ENCODE data around the gene CPZ.
A peak's percentile ranks its signal among the peaks of the same experiment; 100 is the strongest.

The CPZ gene

DNA sequence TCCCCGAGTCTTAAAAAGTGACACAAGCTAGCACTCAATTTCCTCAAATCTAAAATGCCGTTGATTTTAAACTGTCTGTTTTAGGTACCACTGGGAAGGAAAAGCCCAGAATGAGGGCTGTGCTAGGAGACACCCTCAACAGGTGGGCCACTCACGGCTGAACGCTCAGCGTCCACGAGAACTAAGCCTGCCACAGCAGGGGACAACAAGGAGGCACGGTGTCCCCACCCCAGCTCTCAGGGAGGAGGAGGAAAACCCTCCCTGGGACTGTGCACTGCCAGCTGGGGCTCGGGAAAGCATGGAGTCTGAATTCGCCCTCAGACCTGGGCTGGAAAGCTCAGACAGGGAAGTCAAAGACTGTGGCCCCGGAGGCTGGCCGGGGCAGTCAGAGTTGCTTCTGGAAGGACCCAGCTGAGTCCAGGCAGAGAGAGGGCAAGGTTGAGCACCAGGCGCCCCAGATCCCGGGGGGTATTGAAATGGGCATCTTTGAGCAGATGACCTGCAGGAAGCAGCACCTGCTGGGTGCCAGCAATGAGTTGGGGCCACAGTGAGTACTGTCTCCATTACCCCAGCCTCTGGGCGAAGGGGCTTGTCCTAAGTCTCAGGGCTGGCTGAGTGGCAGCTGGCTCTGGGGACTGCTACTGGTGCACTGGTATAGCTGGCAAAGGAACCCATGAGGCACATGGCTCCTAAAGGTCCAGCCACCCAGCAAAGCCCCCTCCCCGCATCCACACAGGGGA, 769 bp upstream of the CPZ start:
- no peaks in the 10 kb centered on the region for H3K27me3 ChIP-seq (ENCODE audit: insufficient read depth, low read length)
- no CpG with 5 or more reads among the region's 15 CpGs for WGBS (ENCODE audit: extremely low coverage, insufficient coverage, insufficient read length)
- no peak overlapping the region for H3K14ac ChIP-seq (ENCODE audit: low read length)
- H3K23ac ChIP-seq (ENCODE audit: low read length) = no peak overlapping the region
- H2BK5ac ChIP-seq (ENCODE audit: low read depth, low read length, poor library complexity) = no peak overlapping the region
- no peak overlapping the region for H3K27ac ChIP-seq (ENCODE audit: low read depth, low read length)
- H2AFZ ChIP-seq (ENCODE audit: insufficient read depth, low read length, poor library complexity) = no peak overlapping the region
- peaks cover 8% of the 10 kb centered on the region for H3K79me2 ChIP-seq (ENCODE audit: control insufficient read depth, insufficient read depth, low read length, poor library complexity)
- H4K8ac ChIP-seq (ENCODE audit: low read depth, low read length) = no peak overlapping the region
- H3K4me3 ChIP-seq (ENCODE audit: low read depth, low read length) = no peak overlapping the region
- H3K9me3 ChIP-seq (ENCODE audit: insufficient read depth, low read depth, low read length) = no peaks in the 10 kb centered on the region
- peaks cover 19 to 35% of the 10 kb centered on the region in 2 experiments for H3K4me1 ChIP-seq (ENCODE audit: control insufficient read depth in 1 of 2, insufficient read depth in 2 of 2, low read length in 2 of 2)
- no peak overlapping the region for H4K91ac ChIP-seq (ENCODE audit: low read depth, low read length)
- no peak overlapping the region for H2BK120ac ChIP-seq (ENCODE audit: insufficient read depth, low read length, poor library complexity)
- peak overlapping the region; percentile 59 for H2AK5ac ChIP-seq (ENCODE audit: low read length)
- peak overlapping the region; percentile 2 for H2BK12ac ChIP-seq (ENCODE audit: low read length)
- no peak for DNase-seq
- peaks cover 26% of the 10 kb centered on the region for H3K79me1 ChIP-seq (ENCODE audit: low read length)
- H3K18ac ChIP-seq (ENCODE audit: low read length) = peak overlapping the region; percentile 2
- H3K36me3 ChIP-seq (ENCODE audit: control insufficient read depth in 1 of 2, insufficient read depth in 2 of 2, low read length in 2 of 2) = peaks cover 10 to 16% of the 10 kb centered on the region in 2 experiments
- no peak overlapping the region for H4K12ac ChIP-seq (ENCODE audit: low read depth, low read length)
- no peak overlapping the region for H3K4ac ChIP-seq (ENCODE audit: low read depth, low read length)
- no peak overlapping the region for H3K4me2 ChIP-seq (ENCODE audit: low read length)
- no peak overlapping the region for H3K9ac ChIP-seq (ENCODE audit: low read length)

DNA sequence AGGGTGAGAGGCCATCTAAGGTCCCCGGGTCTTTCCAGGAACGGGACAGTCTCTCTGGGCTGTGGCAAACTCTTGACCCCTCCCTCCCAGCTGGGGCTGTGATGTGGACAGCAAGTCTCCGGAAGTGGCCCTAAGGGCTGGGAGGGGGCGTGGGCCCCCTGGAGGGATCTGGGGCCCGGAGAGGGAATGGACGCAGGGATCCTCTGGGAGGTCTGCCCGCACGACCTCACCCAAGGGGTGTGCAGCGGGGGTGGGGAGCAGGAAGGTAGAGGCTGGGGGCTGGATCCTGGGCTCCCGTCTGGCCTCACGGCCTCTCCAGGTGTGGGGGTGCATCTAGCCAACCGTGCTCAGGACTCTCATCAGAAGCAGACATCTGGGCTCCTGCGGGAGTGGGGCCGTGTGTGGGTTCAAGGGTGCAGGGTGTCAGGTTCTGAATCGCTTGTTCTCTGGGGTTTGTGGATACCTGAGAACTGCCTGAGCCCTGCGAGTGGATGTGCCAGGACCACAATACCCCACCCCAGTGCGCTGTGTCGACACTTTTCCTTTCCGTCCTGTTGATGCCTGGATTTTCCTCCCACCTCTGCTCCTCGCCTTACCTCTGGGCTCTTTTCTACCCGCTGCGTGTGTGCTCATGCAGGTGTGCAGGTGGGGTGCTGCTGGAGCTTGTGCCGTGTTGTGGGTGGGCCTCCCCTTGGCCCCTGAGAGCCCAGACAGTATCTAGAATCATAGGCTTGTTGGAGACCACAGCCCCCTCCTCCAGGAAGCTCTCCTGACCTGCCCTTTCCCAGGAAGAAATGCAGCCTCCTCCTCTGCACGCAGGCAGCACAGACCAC, 915 bp downstream of the CPZ start:
- peak overlapping the region; percentile 39 for H2BK5ac ChIP-seq (ENCODE audit: low read depth, low read length, poor library complexity)

DNA sequence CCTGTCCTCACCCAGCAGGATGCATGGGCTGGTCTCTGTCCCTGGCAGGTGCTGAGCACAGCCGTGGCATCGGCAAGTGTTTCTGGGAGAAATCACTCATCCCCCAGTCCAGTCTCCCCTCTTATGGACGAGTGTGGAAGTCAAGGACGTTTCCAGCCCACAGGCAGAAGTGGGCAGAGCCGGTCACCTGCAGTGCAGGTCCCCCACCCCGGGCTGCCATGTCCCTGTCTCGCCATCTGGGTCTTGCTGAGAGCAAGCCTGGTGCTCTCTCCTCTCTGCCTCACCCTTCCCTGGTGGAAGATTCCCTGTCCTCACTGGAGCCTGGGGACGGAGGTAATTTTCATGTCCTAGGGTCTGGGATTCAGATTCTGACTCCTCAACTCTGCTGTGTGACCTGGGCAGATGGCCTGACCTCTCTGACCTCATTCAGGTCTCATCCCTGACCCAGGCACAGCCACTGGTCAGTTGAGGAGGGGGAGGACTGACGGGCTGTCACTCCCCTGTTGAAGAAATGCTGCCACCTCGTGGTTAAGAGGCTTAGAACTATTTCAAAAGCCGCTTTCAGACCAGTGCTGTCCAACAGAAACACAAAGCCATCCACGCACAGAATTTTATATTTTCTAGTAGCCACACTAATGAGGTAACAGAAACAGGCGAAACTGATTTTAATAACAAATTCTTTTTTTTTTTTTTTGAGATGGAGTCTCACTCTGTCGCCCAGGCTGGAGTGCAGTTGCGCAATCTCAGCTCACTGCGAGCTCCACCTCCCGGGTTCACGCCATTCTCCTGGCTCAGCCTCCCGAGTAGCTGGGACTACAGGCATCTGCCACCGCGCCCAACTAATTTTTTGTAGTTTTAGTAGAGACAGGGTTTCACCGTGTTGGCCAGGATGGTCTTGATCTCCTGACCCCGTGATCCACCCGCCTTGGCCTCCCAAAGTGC, 1.8 kb downstream of the CPZ start:
- H2BK5ac ChIP-seq (ENCODE audit: low read depth, low read length, poor library complexity) = peak overlapping the region; percentile 8
- H3K4me3 ChIP-seq (ENCODE audit: low read depth, low read length) = no peak overlapping the region
- H3K27me3 ChIP-seq (ENCODE audit: insufficient read depth, low read length) = no peaks in the 10 kb centered on the region
- no peak overlapping the region for H3K27ac ChIP-seq (ENCODE audit: low read depth, low read length)
- peak overlapping the region; percentile 19 for H4K12ac ChIP-seq (ENCODE audit: low read depth, low read length)
- H2BK12ac ChIP-seq (ENCODE audit: low read length) = peak overlapping the region; percentile 51
- no peaks in the 10 kb centered on the region for H3K9me3 ChIP-seq (ENCODE audit: insufficient read depth, low read depth, low read length)
- H2BK120ac ChIP-seq (ENCODE audit: insufficient read depth, low read length, poor library complexity) = peak overlapping the region; percentile 12
- DNase-seq = peak; percentile 89 to 97
- H3K79me2 ChIP-seq (ENCODE audit: control insufficient read depth, insufficient read depth, low read length, poor library complexity) = peaks cover 9% of the 10 kb centered on the region
- peaks cover 31 to 35% of the 10 kb centered on the region in 2 experiments for H3K36me3 ChIP-seq (ENCODE audit: control insufficient read depth in 1 of 2, insufficient read depth in 2 of 2, low read length in 2 of 2)
- no peak overlapping the region for H3K23ac ChIP-seq (ENCODE audit: low read length)
- no CpG with 5 or more reads among the region's 24 CpGs for WGBS (ENCODE audit: extremely low coverage, insufficient coverage, insufficient read length)
- H3K4me2 ChIP-seq (ENCODE audit: low read length) = peak overlapping the region; percentile 81
- H2AFZ ChIP-seq (ENCODE audit: insufficient read depth, low read length, poor library complexity) = no peak overlapping the region
- no peak overlapping the region for H4K8ac ChIP-seq (ENCODE audit: low read depth, low read length)
- H3K18ac ChIP-seq (ENCODE audit: low read length) = peak overlapping the region; percentile 26
- H3K4ac ChIP-seq (ENCODE audit: low read depth, low read length) = no peak overlapping the region
- H4K91ac ChIP-seq (ENCODE audit: low read depth, low read length) = peak overlapping the region; percentile 29
- no peak overlapping the region for H3K9ac ChIP-seq (ENCODE audit: low read length)
- H2AK5ac ChIP-seq (ENCODE audit: low read length) = no peak overlapping the region
- H3K4me1 ChIP-seq (ENCODE audit: control insufficient read depth in 1 of 2, insufficient read depth in 2 of 2, low read length in 2 of 2) = peaks cover 25 to 42% of the 10 kb centered on the region in 2 experiments
- H3K79me1 ChIP-seq (ENCODE audit: low read length) = peaks cover 27% of the 10 kb centered on the region
- peak overlapping the region; percentile 47 for H3K14ac ChIP-seq (ENCODE audit: low read length)

More for the DNA sequence above, 915 bp downstream of the CPZ start:
- H3K9me3 ChIP-seq (ENCODE audit: insufficient read depth, low read depth, low read length) = no peaks in the 10 kb centered on the region
- peak overlapping the region; percentile 41 for H3K9ac ChIP-seq (ENCODE audit: low read length)
- H2AK5ac ChIP-seq (ENCODE audit: low read length) = peak overlapping the region; percentile 25
- no peak overlapping the region for H3K23ac ChIP-seq (ENCODE audit: low read length)
- H3K4me3 ChIP-seq (ENCODE audit: low read depth, low read length) = peak overlapping the region; percentile 79
- peaks cover 9% of the 10 kb centered on the region for H3K79me2 ChIP-seq (ENCODE audit: control insufficient read depth, insufficient read depth, low read length, poor library complexity)
- H3K36me3 ChIP-seq (ENCODE audit: control insufficient read depth in 1 of 2, insufficient read depth in 2 of 2, low read length in 2 of 2) = peaks cover 24 to 28% of the 10 kb centered on the region in 2 experiments
- peak overlapping the region; percentile 40 for H3K18ac ChIP-seq (ENCODE audit: low read length)
- H3K4me2 ChIP-seq (ENCODE audit: low read length) = peak overlapping the region; percentile 81
- no peaks in the 10 kb centered on the region for H3K27me3 ChIP-seq (ENCODE audit: insufficient read depth, low read length)
- H4K91ac ChIP-seq (ENCODE audit: low read depth, low read length) = peak overlapping the region; percentile 65
- peak in 1 of 2 donors; percentile 32 for DNase-seq
- peak overlapping the region; percentile 20 for H4K8ac ChIP-seq (ENCODE audit: low read depth, low read length)
- H3K4ac ChIP-seq (ENCODE audit: low read depth, low read length) = peak overlapping the region; percentile 42
- peak overlapping the region; percentile 28 for H2BK120ac ChIP-seq (ENCODE audit: insufficient read depth, low read length, poor library complexity)
- peak overlapping the region; percentile 51 for H2BK12ac ChIP-seq (ENCODE audit: low read length)
- no peak overlapping the region for H3K27ac ChIP-seq (ENCODE audit: low read depth, low read length)
- peak overlapping the region; percentile 76 for H3K14ac ChIP-seq (ENCODE audit: low read length)
- H3K4me1 ChIP-seq (ENCODE audit: control insufficient read depth in 1 of 2, insufficient read depth in 2 of 2, low read length in 2 of 2) = peaks cover 25 to 42% of the 10 kb centered on the region in 2 experiments
- WGBS (ENCODE audit: extremely low coverage, insufficient coverage, insufficient read length) = no CpG with 5 or more reads among the region's 24 CpGs
- no peak overlapping the region for H2AFZ ChIP-seq (ENCODE audit: insufficient read depth, low read length, poor library complexity)
- H4K12ac ChIP-seq (ENCODE audit: low read depth, low read length) = no peak overlapping the region
- peaks cover 27% of the 10 kb centered on the region for H3K79me1 ChIP-seq (ENCODE audit: low read length)

Measured in trophoblast cell (in vitro differentiated cells and primary cell).